Ishikawa (cell line): ENCODE results near the gene RFX6.

Experiments used
- CREB1 ChIP-seq: IDR thresholded peaks from 2 replicates; pipeline ENCODE4 v1.6.1; 2012; ENCODE audit warnings: low read depth
- EGR1 ChIP-seq: IDR thresholded peaks from 2 replicates; pipeline ENCODE4 v1.6.1; 2012
- EP300 ChIP-seq: IDR thresholded peaks from 2 replicates; pipeline ENCODE4 v1.6.1; 2012; ENCODE audit warnings: borderline replicate concordance
- NFIC ChIP-seq: IDR thresholded peaks from 2 replicates; pipeline ENCODE4 v1.6.1; 2012
- TAF1 ChIP-seq: IDR thresholded peaks from 2 replicates; pipeline ENCODE4 v1.6.1; 2012; ENCODE audit warnings: low read depth, mild to moderate bottlenecking
- TCF12 ChIP-seq: IDR thresholded peaks from 2 replicates; pipeline ENCODE4 v1.6.1; 2012; ENCODE audit warnings: low read depth
- USF1 ChIP-seq: IDR thresholded peaks from 2 replicates; pipeline ENCODE4 v1.6.1; 2012
- YY1 ChIP-seq: IDR thresholded peaks from 2 replicates; pipeline ENCODE4 v1.6.1; 2012; ENCODE audit warnings: low read depth

- TF ChIP-seq EGR1 (no peak), YY1 (no peak), NFIC (no peak), TAF1 (no peak), EP300 (no peak), USF1 (no peak), CREB1 (no peak), TCF12 (no peak)
Measured at GRCh38 chr6:116842459-116842858, 34.6 kb upstream of the RFX6 start.
